ENCODE measurements around the gene TMEM108.

- TF ChIP-seq CTCF (IDR thresholded peaks at IDR 0.05; ENCODE audit: low read depth, low read length, poor library complexity, severe bottlenecking): no peak
- no peak for TF ChIP-seq EZH2phosphoT487 (IDR thresholded peaks at IDR 0.05; ENCODE audit: borderline replicate concordance, low read length)
Observed at GRCh38 chr3:133371181-133371580, 333.0 kb downstream of the TMEM108 start.
